Stimulated activated CD4-positive, alpha-beta T cell treated with anti-CD3 and anti-CD28 coated beads, Interleukin-4, amount 100 ng/mL, for 48 hours (primary cell): ENCODE data around the gene BLACAT1.
A peak's percentile ranks its signal among the peaks of the same experiment; 100 is the strongest.

Experiments used
- DNase-seq, 2 donors: peaks; one replicate each; pipeline ENCODE4 v3.0.0-alpha.2; 2020; ENCODE audit warnings: low read depth in 2 of 2

Gene BLACAT1

GRCh38 chr1:205456868-205457745 is 1.3 kb upstream of the BLACAT1 start:
- no peak for DNase-seq

- no peak for DNase-seq
Observed at GRCh38 chr1:205456383-205456867, 580 bp upstream of the BLACAT1 start.

- DNase-seq, result no peak
Observed at GRCh38 chr1:205454903-205455335, 926 bp downstream of the BLACAT1 start.

GRCh38 chr1:205453466-205453865 is 2.4 kb downstream of the BLACAT1 start:
- DNase-seq, result no peak

- DNase-seq, result no peak
Observed at GRCh38 chr1:205452933-205453332, 2.9 kb downstream of the BLACAT1 start.

- no peak for DNase-seq
Observed at GRCh38 chr1:205452364-205452763, 3.5 kb downstream of the BLACAT1 start.

- no peak for DNase-seq
Observed at GRCh38 chr1:205451759-205452164, 4.1 kb downstream of the BLACAT1 start.

GRCh38 chr1:205451202-205451601 is 4.6 kb downstream of the BLACAT1 start:
- DNase-seq, result no peak

- no peak for DNase-seq
Observed at GRCh38 chr1:205450448-205450847, 5.4 kb downstream of the BLACAT1 start.

GRCh38 chr1:205449750-205450443 is 5.9 kb downstream of the BLACAT1 start:
- DNase-seq, result peak; percentile 19 to 23

- DNase-seq, result no peak
Observed at GRCh38 chr1:205449254-205449749, 6.5 kb downstream of the BLACAT1 start.

GRCh38 chr1:205448540-205449253 is 7.1 kb downstream of the BLACAT1 start:
- DNase-seq, result no peak

- no peak for DNase-seq
Observed at GRCh38 chr1:205447457-205448341, 8.1 kb downstream of the BLACAT1 start.

- DNase-seq, result no peak
Observed at GRCh38 chr1:205446828-205447227, 9.0 kb downstream of the BLACAT1 start.

GRCh38 chr1:205445646-205445935 is 10.3 kb downstream of the BLACAT1 start:
- DNase-seq, result no peak

- DNase-seq, result no peak
Observed at GRCh38 chr1:205444931-205445645, 10.8 kb downstream of the BLACAT1 start.

GRCh38 chr1:205444300-205444930 is 11.4 kb downstream of the BLACAT1 start:
- no peak for DNase-seq

GRCh38 chr1:205443585-205444299 is 12.1 kb downstream of the BLACAT1 start:
- DNase-seq, result no peak

GRCh38 chr1:205442051-205442725 is 13.7 kb downstream of the BLACAT1 start:
- no peak for DNase-seq
